Measurements from ENCODE around the gene PDE4A.
"Not testable (repeated sequence)": the region's sequence is repeated elsewhere in the genome, so short reads cannot be mapped to it uniquely, and the experiment has no call there.

Gene PDE4A

DNA sequence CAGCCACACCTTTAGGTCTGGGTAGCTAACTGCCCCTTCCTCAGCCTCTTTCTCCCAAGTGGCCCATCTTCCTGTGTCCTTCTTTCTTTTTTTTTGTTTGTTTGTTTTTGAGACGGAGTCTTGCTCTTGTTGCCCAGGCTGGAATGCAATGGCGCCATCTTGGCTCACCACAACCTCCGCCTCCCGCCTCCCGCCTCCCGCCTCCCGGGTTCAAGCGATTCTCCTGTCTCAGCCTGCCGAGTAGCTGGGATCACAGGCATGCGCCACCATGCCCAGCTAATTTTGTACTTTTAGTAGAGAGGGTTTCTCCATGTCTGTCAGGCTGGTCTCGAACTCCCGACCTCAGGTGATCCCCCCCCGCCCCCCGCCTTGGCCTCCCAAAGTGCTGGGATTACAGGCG is 41.7 kb downstream of the PDE4A start:
- not testable (repeated sequence) for DNase-seq (ENCODE audit: low read depth in 2 of 2)

DNA sequence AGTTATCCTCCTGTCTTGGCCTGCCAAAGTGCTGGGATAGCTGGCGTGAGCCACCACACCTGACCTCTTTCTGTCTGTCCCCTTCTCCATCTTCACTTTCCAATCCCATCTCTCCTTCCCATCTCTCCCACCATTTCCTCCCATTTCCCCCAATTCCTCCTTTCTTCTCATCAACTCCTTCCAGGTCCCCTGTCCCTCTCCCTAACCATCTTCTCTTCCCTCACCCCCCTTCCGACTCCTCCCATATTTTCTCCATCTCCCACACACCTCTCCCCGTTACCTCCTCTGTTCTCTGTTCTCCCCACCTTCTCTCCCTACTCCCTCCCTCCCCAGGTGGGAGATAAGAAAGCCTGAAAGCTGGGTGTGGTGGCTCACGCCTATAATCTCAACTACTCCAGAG is 42.2 kb downstream of the PDE4A start:
- no peak for DNase-seq (ENCODE audit: low read depth in 2 of 2)

DNA sequence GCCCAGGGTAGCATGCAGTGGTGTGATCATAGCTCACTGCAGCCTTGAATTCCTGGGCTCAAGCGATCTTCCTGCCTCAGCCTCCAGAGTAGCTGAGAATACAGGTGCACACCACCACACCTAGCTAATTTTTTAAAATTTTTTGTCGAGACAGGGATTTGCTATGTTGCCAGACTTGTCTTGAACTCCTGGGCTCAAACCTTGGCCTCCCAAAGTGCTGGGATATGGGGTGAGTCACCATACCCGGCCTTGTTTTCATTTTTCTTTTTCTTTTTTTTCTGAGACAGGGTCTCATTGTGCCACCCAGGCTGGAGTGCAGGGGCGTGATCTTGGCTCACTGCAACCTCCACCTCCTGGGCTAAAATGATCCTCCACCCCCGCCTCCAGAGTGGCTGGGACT is 44.1 kb downstream of the PDE4A start:
- no peak for DNase-seq (ENCODE audit: low read depth in 2 of 2)

DNA sequence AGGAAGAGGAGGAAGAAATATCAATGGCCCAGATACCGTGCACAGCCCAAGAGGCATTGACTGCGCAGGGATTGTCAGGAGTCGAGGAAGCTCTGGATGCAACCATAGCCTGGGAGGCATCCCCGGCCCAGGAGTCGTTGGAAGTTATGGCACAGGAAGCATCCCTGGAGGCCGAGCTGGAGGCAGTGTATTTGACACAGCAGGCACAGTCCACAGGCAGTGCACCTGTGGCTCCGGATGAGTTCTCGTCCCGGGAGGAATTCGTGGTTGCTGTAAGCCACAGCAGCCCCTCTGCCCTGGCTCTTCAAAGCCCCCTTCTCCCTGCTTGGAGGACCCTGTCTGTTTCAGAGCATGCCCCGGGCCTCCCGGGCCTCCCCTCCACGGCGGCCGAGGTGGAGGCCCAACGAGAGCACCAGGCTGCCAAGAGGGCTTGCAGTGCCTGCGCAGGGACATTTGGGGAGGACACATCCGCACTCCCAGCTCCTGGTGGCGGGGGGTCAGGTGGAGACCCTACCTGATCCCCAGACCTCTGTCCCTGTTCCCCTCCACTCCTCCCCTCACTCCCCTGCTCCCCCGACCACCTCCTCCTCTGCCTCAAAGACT is 46.9 kb downstream of the PDE4A start:
- no peak for DNase-seq (ENCODE audit: low read depth in 2 of 2)

DNA sequence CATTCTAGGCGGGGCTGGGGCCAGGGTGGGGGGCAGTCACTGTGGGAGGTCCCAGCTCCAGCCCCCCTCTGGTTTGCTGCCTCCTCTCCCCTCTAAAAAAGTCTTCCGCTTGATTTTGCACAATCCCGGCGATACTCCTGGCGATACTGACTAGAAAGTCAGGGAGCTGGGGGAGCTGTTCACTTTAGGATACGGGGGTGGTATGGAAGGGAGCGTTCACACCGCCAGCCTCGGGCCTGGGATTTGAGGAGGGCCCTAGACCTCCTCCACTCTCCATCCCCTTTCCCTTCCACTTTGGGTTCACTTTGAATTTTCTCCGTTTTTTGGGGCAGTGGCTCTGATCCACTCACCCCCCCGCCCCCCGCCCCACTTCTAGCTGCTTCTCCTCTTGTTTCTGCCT is 47.8 kb downstream of the PDE4A start:
- no peak for DNase-seq (ENCODE audit: low read depth in 2 of 2)

DNA sequence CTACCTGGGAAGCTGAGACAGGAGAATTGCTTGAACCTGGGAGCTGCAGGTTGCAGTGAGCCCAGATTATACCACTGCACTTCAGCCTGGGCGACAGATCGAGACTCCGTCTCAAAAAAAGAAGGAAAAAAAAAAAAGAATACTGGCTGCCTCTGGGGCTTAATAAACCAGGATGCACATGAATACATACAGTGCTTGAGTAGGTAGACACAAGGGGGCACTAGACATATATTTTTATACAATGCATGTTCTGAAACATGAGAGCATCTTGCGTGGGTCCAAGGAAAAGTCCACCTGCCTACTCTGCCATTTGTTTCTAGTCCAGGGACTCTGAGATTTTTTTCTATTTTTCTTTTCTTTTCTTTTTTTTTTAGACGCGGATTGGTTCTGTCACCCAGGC is 51.6 kb downstream of the PDE4A start:
- no peak for DNase-seq (ENCODE audit: low read depth in 2 of 2)

DNA sequence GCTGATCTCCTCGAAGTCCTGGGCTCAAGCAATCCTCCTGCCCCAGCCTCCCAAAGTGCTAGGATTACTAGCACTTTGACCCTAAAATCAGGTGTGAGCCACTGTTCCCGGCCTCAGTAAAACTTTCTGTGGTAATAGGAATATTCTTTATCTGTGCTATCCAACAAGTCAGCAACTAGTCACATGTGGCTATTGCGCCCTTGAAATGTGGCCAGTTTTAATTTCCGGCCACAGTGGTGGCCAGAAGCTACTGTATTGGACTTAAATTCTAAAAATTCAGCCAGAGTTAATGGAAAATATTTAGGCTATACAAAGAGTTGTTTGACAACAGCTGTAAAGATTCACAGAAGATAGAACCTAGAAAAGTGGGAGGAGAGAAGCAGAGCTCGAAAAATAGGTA is 52.9 kb downstream of the PDE4A start:
- no peak for DNase-seq (ENCODE audit: low read depth in 2 of 2)

DNA sequence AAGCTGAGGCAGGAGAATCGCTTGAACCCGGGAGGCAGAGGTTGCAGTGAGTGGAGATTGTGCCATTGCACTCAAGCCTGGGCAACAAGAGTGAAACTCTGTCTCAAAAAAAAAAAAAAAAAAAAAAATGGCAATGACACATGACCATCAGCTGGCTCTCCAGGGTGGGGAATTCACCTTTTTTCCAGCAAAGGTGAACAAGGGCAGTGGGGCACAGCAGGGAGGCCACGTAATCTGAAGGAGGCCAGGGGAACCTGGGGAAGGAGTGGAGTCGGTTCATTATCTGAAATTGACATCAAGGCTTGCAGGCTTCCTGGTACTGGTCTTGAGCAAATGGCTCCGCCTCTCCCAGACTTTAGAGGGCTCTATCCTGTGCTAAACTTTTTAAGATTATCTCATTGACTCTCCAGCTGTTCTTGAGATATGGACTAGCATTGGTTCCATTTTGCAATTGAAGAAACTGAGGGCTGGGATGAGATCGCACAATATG is 54.7 kb downstream of the PDE4A start:
- no peak for DNase-seq (ENCODE audit: low read depth in 2 of 2)

DNA sequence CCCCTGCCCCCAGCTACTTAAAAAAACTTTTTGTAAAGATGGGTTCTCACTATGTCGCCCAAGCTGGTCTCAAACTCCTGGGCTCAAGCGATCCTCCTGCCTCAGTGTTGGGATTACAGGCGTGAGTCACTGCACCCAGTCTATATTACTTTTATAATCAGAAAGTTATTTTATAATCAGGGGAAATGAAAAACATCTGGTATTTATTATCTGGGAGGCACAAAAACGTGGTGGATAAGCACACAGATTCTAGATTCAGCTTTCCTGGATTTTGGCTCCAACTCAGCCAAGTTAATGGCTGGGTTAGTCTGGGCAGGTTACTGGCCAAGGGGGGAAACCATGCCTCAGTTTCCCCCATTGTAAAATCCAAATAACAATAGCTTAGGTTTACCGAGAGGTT is 58.1 kb downstream of the PDE4A start:
- DNase-seq (ENCODE audit: low read depth in 2 of 2): no peak

DNA sequence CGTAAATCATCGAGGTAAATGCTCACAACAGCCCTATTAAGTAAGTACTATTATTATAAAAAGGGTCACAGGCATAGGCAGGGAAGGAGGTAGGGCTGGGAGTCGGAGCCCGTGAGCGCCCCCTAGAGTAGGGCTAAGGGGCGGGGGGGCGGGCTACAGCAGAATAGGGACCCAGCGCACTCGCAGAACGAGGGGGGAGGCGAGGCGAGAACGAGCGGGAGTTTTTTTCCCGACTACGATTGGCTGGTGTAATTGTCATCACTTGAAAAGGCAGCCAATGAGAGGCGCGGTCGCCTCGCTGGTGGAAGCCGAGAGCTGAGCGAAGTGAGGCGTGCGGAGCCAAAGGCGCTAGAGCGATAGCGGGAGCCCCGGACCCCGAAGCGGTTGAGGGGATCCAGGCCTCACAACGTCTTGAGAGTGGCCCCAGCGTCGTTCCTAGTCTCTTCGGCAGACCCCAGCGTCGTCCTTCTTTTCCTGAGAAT is 58.6 kb downstream of the PDE4A start:
- DNase-seq (ENCODE audit: low read depth in 2 of 2): peak; percentile 79 to 82

DNA sequence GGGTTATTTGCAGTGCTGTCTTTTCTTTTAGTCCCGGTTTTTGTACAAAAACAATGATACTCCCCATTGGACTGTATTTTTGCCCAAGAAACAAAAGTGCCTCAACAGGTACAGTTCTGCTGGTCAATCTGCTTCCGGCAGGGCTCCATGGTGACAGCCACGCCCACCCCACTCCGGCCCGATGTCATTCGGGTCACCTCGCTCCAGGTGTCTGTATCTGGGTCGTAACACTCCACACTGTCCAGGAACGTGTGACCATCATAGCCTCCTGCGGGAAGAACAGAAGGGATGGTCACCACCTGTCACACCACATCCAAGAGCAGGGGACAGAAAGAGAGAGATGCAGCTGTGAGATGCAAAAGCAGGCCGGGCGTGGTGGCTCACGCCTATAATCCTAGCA is 66.2 kb downstream of the PDE4A start:
- DNase-seq (ENCODE audit: low read depth in 2 of 2): no peak

DNA sequence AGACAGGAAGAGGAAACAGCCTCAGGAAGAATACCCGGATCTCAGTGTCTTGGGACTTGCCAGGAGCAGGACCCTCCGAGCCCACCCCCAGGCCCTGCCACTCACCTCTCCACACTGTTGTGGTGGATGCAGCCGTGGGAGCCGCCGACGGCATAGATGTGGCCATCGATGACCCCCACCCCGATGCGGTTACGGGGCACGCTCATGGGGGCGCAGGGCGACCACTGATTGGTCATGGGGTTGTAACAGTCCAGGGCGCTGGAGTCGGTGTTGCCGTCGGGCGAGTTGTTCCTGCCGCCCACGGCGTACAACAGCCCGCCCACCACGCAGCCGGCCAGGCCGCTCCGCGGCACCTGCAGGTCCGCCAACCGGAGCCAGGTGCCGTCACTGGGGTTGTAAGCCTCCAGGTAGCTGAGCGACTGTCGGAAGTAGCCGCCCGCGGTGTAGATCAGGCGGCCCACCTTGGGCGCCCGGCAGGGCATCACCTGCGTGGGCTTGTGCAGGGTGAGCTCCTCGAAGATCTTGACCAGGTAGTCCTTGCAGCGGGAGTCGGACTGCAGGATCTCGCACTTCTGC is 71.2 kb downstream of the PDE4A start:
- no peak for DNase-seq (ENCODE audit: low read depth in 2 of 2)

DNA sequence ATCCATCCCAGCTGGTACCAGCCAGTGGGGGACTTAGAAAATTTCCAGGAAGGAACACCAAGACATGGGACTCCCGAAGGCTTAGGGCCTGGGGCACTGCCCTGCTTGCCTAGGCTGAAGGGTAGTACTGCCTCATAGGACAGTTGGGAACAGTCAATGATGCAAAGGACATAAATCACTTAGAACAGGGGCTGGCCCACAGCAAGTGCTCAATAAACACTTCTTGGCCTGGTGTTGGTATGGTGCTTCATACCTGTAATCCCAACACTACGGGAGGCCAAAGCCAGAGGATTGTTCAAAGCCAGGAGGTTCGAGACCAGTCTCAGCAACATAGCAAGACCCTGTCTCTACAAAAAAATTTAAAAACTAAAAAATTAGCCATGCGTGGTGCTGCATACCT is 77.0 kb downstream of the PDE4A start:
- no peak for DNase-seq (ENCODE audit: low read depth in 2 of 2)

DNA sequence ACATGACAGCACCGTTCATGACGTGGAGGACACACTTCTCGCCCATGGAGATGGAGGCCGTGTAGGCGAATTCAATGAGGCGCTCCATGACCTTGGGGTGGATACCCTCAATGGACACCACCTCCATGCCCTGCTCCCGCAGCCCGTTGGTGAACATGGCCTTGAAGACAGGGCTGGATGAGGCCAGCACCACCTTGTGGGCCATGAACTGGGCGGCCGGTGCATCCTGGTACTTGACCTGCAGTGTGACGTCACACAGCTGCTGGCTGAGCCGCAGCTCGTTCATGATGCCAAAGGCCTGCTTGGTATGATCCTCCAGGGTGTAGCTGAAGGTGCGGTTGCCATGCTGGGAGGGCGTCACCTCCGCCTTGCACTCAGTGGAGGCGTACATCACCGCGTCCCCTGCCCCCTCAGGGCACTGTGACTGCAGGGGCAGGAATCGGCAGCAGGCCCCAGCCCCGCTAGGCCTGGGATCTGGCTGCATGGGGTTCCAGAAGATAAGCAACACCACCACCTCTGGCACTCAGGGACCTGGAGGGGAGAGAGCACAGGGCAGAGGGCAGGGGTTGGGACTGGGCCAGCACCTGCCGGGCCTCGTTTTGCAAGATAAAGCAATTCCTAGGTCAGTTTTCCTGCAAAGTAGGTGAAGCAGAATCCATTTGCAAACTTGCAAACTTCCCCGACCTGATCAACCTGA is 79.4 kb downstream of the PDE4A start:
- DNase-seq (ENCODE audit: low read depth in 2 of 2): no peak

DNA sequence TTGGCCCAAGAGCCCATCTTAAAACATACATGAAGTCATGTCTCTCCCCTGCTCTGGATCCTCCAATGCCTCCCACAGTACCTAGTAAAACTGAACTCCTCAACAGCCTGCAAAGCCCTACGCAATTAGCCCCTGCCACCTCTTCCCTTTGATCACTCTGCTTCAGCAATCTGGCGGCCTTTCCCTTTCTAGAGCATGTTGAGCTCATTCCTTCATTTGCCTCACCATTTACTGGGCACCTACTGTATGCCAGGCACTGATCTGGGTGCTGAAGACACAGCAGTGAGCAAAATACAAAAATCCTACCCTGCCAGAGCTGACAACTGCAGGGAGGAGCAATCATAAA is 79.9 kb downstream of the PDE4A start:
- DNase-seq (ENCODE audit: low read depth in 2 of 2): no peak

DNA sequence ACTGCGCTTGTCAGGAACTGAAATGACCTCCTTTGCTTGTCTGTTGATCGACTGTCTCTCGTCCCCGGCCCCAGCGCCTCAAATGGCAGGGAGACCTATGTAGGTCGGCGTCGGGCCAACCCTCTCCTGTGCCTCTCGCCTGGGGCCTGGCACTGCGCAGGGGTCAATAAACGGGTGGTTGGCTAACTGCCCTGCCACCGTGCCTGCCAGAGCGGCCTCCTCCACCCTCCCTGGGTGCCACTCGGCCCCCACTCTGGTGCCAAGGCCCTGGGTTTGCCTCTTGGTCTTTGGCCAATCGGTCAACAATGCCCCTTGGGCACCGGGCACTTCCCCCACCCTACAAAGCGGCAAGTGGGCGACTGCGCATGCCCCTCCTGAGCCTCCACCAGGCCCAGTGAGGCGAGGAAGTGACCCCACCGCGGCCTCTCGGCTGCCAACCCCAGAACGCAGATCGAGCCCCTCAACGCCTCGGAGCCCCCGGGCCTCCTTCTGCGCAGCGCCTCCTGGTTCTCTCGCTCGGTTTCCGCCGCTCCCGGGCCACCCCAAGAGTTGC is 81.7 kb downstream of the PDE4A start:
- no peak for DNase-seq (ENCODE audit: low read depth in 2 of 2)

DNA sequence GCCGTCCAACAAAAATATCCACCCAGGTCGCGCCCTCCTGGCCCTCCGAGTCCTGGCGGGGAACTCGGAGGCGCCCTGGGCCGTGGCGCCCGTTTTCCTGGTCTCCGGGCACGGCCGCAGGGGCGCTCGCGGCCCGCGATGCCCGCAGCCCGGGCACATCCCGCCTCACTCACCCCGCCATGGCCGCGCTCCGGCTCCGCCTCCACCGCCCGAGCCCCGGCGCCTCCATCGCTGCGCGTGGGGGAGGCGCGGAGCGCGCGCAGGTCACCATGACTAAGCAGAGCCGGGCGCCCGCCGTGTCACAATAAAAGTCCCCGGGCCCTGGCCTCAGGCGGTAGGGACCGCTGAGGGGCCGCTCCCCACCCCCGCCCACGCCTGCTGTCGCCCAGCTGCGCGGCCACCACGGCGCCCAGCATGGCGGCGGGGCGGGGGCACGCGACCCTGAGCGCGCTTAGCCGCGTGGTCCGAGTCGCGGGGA is 82.2 kb downstream of the PDE4A start:
- DNase-seq (ENCODE audit: low read depth in 2 of 2): peak; percentile 79 to 80

DNA sequence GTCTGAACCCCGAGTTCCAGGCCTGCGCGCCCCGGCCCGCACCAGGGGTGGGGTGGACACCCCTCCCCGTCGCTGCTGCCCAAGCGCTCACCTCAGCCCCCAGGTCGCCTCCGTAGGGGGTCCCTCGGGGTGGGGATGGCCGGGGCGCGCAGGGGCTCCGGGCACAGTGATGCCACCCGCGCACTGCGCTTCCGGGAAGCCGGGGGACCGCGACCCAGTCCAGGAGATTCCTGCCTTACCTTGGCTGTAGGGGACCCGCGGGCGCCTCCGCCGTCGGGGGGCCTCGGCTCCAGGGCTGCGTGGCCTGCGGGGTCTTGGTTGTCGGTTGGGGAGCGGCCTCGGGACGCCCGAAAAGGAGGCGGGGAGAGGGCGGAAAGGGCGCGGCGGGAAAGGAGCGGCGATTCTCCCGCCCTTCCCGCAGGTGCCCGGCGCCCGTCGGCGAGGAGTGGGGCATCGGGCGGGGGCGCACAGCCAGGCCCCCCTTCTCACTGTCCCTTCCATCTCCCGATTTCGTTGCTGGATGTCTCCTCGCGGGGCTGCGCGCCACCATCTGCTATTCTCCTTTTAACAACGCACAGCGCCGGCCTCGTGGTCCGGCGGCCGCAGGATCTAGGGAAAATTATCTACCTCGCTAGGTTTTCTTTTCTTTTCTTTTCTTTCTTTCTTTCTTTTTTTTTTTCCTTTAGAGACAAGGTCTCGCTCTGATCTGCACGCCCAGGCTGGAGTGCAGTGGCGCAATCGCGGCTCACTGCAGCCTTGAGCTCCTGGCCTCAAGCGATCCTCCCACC is 82.9 kb downstream of the PDE4A start, which contains the start of gene KEAP1:
KEAP1 (minus strand) TSS at position 355 of the 788 bp plus-strand sequence. CDS start 3,323 bp downstream, outside the sequence.
- DNase-seq (ENCODE audit: low read depth in 2 of 2): no peak

DNA sequence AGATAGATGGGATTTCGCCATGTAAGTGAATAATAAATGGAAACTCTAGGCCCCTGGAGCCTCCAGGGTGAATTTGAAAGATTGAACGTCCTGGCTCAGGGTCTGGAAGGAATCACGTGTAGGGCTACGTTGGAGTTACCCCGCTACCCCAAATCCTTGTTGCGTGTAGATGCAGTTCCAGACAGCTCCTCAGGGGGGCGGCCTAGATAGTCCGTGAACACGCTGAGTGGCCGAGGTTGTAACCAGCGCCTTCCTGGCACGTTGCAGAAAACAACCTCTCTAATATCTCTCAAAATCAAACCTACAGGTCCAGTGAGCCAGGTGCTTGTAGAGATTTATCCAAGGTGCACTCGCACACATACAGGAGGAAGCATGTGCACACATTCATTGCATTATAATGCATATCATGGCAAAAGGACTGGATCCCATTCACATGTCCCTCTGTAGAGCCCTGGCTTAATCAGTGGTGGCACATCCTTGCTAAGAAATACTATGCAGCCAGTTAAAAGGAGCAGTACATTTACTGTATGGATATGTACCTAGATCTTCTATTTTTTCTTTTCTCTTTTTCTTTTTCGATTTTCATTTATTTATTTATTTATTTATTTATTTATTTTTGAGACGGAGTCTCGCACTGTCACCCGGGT is 85.4 kb downstream of the PDE4A start:
- peak; percentile 58 to 69 for DNase-seq (ENCODE audit: low read depth in 2 of 2)

DNA sequence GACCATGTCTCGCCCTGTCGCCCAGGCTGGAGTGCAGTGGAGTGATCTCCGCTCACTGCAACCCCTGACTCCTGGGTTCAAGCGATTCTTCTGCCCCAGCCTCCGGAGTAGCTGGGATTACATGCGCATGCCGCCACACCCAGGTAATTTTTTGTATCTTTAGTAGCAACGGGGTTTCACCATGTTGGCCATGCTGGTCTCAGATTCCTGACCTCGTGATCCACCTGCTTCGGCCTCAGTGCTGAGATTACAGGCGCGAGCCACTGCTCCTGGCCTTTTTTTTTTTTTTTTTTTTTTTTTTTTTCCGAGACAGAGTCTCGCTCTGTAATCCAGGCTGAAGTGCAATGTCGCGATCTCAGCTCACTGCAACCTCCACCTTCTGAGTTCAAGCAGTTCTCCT is 87.7 kb downstream of the PDE4A start:
- no peak for DNase-seq (ENCODE audit: low read depth in 2 of 2)

DNA sequence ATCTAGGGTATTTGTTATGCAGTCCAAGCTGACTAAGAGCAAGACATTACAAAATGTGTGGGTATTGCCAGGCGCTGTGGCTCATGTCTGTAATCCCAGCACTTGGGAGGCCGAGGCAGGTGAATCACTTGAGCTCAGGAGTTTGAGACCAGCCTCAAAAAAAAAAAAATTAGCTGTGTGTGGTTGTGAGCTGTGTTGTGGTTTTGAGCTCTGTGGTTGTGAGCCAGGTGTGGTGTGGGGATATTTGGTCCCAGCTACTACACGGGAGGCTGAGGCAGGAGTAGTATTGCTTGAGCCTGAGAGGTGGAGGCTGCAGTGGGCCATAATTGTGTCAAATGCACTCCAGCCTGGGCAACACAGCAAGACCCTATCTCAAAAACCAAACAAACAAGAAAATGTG is 88.4 kb downstream of the PDE4A start:
- no peak for DNase-seq (ENCODE audit: low read depth in 2 of 2)
